OCI-M2 (cell line): ENCODE data around the gene SUB1.
"Not testable (repeated sequence)": the region's sequence is repeated elsewhere in the genome, so short reads cannot be mapped to it uniquely, and the experiment has no call there.

Source experiments
- DNase-seq: peaks from one replicate; lab custom pipeline; 2025; ENCODE audit not compliant: unreplicated experiment; lab: John Stamatoyannopoulos, UW

The SUB1 gene

DNA sequence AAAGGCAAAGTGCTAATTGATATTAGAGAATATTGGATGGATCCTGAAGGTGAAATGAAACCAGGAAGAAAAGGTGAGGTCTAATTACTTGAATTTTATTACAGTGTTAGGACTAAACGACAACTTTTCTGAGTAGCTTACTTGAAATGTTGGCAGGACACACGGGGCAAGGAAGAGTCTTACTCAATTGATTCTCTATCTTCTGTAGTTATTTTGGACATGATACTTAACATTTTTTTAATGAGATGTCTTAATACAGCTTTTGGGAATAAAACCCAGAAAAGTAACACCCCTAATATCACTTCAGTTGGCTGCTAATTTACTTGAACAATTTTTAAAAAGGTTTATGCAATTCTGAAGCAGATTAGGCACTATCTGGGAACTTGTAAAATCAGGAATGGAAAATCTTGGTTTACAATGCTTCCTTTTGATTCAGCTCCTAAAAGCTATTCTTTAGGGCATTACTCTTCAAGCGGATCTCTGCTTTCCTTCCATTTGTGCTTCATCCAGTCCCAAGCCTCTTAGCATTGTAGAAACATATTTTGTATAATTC, 13.7 kb downstream of the SUB1 start:
- DNase-seq, result no peak

- no peak for DNase-seq
These were observed 14.8 kb downstream of the SUB1 start for GRCh38 chr5:32600054-32600622.

DNA sequence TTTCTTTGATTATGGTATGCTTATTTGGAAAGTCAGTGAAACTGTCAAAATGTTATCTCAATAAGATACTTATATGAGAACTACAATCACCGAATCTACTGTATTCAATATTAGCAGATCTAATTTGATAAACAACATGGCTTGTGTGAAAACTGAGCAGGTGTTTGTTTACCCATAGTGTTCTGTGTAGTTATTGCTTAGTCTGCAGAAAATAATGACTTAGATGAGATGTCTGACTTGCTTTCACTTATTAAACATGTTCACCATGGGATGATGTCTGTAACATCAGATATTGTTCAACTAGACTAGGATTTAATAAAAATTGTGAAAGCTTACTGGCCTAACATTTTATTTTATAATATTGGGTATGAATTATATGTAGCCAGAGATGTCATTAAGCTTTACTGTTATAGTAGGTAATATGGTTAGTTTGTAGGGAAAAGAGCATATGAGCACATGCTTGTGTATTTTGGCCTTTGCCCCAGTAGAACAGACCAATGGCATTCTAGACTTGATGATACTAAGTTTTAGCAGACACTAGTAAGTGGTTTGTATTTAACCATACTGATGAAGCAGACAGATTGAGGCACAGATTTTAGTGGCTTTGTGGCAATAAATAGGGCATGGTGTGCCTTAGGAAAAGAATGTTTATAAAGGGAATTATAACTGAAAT, 16.4 kb downstream of the SUB1 start:
- no peak for DNase-seq

DNA sequence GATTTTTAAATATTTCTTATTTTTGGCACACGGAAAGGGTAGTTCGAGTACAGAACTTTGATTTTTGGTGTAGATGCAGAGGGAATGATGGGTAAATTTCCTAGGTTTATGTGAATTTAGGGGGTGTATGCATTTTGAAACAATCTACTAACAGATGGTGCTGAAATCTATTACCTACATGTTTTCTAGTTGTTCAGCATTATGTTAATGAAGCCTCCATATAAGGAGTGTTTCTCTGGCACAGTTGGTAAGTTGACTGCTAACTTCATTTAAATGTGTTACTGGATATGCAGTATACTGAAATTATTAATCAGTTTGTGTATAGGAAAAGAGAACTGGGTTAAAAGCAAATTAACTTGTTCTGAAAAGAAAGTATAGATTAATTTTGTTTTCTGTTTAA, 17.5 kb downstream of the SUB1 start:
- no peak for DNase-seq

DNA sequence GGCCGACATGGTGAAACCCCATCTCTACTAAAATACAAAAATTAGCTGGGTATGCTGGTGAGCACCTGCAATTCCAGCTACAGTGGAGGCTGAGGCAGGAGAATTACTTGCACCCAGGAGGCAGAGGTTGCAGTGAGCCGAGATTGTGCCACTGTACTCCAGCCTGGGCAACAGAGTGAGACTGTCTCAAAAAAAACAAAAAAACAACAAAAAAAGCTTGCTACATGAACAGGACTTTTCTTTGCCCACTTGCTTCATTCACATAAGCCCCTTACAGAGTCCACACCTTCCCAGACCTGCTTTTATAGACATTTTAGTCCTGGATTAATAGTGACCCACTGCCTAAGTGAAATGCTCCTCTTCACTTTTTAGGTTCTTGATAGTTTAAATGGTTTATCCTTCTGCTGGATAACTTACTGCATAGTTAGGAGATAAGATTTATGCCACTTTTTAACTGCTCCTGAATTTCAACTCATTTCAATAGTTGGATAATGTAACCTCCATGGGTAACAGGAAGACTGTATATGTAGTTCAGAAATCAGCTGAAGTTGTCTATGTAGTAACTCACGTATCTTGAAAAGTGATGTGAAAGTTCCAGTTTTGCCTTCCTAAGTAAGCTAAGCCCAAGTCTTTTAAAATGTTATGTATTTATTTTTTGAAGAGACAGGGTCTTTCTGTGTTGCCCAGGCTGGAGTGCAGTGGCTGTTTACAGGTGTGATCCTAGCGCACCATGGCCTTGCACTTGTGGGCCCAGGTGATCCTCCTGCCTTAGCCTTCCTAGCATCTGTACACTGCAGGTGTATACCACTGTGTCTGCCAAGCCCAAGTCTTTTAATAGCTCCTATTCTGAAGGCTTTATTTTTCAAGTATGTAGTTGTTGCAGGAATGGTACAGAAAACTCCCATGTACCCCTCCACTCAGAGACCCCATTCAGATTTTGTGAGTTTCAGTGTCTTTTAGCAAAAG, 19.7 kb downstream of the SUB1 start:
- DNase-seq, result no peak

GRCh38 chr5:32605766-32606152, 20.4 kb downstream of the SUB1 start:
- no peak for DNase-seq

DNA sequence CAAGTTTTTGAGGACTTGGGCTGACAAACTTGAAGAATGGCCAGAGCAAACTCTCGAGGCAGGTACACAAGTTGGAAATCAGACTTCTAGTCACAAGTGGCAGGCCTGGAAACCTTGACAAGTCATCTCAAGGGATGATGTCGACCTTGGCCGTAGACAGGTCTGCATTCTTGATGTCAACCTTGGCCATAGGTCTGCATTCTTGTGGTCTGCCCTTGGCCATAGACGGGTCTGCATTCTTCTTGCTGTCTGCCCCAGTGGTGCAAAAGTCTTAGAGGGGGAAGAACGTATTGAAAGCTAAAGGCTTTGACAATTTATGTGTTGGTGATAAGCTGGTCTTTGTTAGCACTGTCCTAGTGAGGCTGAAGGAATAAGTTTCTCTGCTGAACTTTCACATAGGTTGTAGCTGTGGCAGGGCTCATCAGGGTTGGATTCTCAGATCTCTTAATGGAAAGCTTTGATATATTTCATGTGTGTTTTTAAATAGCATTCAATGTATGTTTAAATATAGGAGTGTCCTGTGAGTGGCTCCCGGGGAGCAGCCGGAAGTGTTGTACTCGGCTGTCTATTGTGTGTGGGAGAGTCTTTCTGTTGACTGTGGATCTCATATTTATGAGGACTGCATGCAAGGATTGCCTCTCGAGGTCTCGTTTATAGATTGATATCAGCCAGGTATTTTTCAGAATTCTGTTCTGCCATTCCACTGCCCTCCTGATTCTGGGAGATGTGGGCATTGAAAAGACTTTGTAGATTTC, 27.0 kb downstream of the SUB1 start:
- no peak for DNase-seq

GRCh38 chr5:32613050-32613672, 27.8 kb downstream of the SUB1 start:
- DNase-seq, result peak; percentile 88

DNA sequence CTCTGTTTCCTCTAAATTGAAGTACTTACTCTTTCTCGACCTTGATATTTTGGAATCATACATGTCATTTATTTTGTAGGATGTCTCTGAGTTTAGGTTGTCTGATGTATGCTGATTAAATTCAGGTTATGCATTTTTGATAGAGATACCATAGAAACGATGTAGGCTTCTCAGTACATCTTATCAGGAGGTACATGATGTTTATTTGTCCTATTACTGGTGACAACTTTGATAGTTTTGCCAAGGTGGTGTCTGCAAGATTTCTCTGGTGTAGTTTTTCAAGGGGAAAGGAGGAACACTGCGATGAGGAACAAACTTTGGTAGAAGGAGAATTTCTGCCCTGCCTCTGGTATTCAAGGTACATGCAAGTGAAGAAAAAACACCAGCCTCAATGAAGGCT, 29.9 kb downstream of the SUB1 start:
- DNase-seq, result no peak

- DNase-seq, result no peak
These were observed 33.6 kb downstream of the SUB1 start for GRCh38 chr5:32618962-32619361.

- no peak for DNase-seq
These were observed 35.9 kb downstream of the SUB1 start for GRCh38 chr5:32621256-32621655.

DNA sequence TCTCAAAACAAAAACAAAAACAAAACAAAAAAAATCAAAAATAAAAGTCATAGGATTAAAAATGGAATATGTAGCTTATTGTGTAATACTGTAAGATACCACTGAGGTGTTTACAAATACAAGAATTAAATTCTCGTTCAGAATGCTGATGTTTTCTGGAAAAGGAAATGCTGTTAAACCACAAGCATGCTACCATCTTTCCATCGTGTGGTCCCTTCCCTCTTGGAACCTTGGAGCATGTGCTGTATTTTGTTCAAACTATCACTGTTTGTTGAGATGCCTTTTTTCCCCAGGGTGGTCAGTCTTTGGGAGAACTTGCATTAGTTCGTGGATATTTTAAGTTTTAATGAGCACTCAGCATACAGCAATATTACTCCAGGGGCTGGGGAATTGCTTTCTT, 39.7 kb downstream of the SUB1 start:
- no peak for DNase-seq

DNA sequence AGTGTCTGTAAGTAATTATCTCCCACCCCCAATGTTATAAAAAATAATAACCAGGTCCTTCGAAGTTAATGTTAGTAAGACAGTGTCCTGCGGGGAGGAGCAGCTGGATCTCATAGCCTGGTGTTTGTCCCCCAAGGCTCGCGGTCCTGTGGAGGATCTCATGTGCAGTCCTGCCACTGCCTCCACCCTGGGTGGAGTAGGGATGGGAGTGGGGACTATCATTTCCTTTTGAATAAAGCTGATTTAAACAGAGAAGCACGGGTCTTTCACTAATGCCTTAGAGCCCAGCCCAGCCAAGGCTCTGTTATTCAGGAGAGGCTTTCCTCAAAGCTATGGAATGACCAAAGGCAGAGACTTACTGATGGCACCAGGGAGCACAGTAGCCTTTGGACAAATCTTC, 40.2 kb downstream of the SUB1 start:
- DNase-seq, result no peak

GRCh38 chr5:32627219-32627870, 42.0 kb downstream of the SUB1 start:
- no peak for DNase-seq

GRCh38 chr5:32628049-32628844, 42.9 kb downstream of the SUB1 start:
- no peak for DNase-seq

- DNase-seq, result no peak
These were observed 45.6 kb downstream of the SUB1 start for GRCh38 chr5:32630867-32631491.

- DNase-seq, result not testable (repeated sequence)
These were observed 47.7 kb downstream of the SUB1 start for GRCh38 chr5:32633017-32633416.

DNA sequence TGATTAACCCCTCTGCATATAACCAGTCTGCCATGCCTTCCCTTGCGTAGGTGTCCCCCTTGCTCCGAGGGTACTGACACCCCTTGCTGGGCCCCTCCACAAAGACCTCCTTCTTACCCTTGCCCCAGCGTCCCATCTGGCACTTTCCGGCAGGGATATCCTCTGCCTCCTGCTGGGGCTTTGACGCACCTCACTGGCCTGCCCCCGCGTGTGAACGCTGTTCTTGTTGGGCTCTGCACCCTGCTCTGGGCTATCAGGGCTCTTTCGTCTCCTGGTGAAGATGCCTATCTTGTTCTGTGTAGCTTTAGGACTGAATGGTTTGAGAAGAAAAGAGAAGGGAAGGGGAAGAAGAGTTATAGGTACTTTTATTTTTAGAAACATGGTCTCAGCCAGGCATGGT, 53.0 kb downstream of the SUB1 start:
- no peak for DNase-seq

GRCh38 chr5:32639943-32640342, 54.6 kb downstream of the SUB1 start:
- no peak for DNase-seq
